HepG2 (cell line): ENCODE data around the gene PTX4. TPM values are rescaled to one million over a fixed set of nuclear protein-coding genes. Genes with fewer than 3 reads are reported as not detected.

Source experiments
- RFXANK ChIP-seq: IDR thresholded peaks from 2 replicates; pipeline ENCODE4 v1.6.1; 2016
- polyA plus RNA-seq, 8 experiments: library from polyadenylated mRNA; depleted of rRNA in 3 of 8; stranded (reverse) in 7 of 8; unstranded in 1 of 8; fragments of >200 nt; fragmentation: Illumina TruSeq in 4 of 8; extraction: Trizol in 4 of 8; gene quantifications; 2 replicates each; pipeline versions ENCODE4 v1.2.1 to v1.2.3, GENCODE V29; 2011 to 2016; ENCODE audit warnings: low read depth in 4 of 8, missing spikeins in 1 of 8, mixed read lengths in 1 of 8; ENCODE audit not compliant: insufficient read depth in 1 of 8
- total RNA-seq, 5 experiments: library from RNA; depleted of rRNA; stranded (reverse); fragments of >200 nt; fragmentation: Illumina TruSeq; extraction: Trizol; gene quantifications; 2 replicates each; pipeline ENCODE4 v1.2.3, GENCODE V29; 2016; ENCODE audit warnings: low read depth in 1 of 5
- TF ChIP-seq, protein P1 (sequence below): sonication (generic); formaldehyde crosslinking; IDR thresholded peaks from 2 replicates; pipeline ENCODE4 v1.5.0; 2020; ENCODE audit warnings: mild to moderate bottlenecking, missing genetic modification reagents
- TF ChIP-seq, protein P2 (sequence below): sonication (generic); formaldehyde crosslinking; IDR thresholded peaks from 2 replicates; pipeline ENCODE4; 2020; ENCODE audit warnings: missing genetic modification reagents, mild to moderate bottlenecking, borderline replicate concordance
- TF ChIP-seq, protein P3 (sequence below): sonication (generic); formaldehyde crosslinking; IDR thresholded peaks from 2 replicates; pipeline ENCODE4 v1.4.0; 2020; ENCODE audit warnings: mild to moderate bottlenecking, missing genetic modification reagents
- TF ChIP-seq, protein P4 (sequence below): sonication (generic); formaldehyde crosslinking; conservative IDR thresholded peaks from 2 replicates; pipeline ENCODE4 v1.8.0; 2022; ENCODE audit warnings: missing genetic modification reagents

PTX4 gene
- total and polyA plus RNA-seq, 2 of the 13 experiments (the other 11 are each of a cell fraction or from before 2014, with no cell fraction given) = 0.04 TPM; not detected in 1

DNA sequence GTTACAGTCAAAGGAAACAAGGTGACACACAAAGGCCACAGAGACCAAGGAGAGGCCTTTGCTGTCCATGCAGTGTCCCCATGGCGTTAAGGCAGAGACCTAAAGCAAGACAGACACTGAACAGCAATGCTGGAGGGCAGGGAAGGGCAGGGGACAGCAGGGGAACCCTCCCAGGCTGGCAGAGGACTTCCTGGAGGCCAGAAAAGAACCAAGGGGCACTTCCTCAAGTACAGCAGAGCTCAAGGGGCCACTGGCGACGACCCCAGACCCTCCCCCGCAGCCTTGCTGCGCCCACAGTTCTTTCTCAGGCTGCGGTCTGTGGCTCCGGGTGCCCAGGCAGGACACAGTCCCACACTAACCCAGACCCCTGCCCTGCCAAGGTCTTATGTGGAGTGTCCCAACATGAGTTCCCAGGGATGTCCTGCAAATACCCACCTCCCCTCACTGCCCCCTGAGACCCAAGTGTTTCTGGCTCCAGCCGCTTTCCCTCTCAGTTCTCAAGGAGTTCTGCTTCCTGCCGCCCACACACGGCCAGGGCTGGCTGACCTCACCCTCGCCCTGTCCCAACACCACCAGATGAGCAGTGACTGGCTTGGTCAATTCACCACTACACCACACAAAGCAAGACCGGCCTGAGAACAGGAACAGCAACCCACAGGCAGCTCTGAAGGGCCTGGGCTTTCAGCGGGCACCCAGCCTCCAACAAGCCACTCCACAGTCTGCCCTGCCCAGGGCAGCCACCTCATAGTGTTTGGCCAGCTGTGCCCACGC lies 18.1 kb downstream of the PTX4 start (continued):
- TF ChIP-seq, protein P1, sequence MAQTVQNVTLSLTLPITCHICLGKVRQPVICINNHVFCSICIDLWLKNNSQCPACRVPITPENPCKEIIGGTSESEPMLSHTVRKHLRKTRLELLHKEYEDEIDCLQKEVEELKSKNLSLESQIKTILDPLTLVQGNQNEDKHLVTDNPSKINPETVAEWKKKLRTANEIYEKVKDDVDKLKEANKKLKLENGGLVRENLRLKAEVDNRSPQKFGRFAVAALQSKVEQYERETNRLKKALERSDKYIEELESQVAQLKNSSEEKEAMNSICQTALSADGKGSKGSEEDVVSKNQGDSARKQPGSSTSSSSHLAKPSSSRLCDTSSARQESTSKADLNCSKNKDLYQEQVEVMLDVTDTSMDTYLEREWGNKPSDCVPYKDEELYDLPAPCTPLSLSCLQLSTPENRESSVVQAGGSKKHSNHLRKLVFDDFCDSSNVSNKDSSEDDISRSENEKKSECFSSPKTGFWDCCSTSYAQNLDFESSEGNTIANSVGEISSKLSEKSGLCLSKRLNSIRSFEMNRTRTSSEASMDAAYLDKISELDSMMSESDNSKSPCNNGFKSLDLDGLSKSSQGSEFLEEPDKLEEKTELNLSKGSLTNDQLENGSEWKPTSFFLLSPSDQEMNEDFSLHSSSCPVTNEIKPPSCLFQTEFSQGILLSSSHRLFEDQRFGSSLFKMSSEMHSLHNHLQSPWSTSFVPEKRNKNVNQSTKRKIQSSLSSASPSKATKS = no peak
- TF ChIP-seq, protein P2, sequence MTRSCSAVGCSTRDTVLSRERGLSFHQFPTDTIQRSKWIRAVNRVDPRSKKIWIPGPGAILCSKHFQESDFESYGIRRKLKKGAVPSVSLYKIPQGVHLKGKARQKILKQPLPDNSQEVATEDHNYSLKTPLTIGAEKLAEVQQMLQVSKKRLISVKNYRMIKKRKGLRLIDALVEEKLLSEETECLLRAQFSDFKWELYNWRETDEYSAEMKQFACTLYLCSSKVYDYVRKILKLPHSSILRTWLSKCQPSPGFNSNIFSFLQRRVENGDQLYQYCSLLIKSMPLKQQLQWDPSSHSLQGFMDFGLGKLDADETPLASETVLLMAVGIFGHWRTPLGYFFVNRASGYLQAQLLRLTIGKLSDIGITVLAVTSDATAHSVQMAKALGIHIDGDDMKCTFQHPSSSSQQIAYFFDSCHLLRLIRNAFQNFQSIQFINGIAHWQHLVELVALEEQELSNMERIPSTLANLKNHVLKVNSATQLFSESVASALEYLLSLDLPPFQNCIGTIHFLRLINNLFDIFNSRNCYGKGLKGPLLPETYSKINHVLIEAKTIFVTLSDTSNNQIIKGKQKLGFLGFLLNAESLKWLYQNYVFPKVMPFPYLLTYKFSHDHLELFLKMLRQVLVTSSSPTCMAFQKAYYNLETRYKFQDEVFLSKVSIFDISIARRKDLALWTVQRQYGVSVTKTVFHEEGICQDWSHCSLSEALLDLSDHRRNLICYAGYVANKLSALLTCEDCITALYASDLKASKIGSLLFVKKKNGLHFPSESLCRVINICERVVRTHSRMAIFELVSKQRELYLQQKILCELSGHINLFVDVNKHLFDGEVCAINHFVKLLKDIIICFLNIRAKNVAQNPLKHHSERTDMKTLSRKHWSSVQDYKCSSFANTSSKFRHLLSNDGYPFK = no peak
- TF ChIP-seq, protein P3, sequence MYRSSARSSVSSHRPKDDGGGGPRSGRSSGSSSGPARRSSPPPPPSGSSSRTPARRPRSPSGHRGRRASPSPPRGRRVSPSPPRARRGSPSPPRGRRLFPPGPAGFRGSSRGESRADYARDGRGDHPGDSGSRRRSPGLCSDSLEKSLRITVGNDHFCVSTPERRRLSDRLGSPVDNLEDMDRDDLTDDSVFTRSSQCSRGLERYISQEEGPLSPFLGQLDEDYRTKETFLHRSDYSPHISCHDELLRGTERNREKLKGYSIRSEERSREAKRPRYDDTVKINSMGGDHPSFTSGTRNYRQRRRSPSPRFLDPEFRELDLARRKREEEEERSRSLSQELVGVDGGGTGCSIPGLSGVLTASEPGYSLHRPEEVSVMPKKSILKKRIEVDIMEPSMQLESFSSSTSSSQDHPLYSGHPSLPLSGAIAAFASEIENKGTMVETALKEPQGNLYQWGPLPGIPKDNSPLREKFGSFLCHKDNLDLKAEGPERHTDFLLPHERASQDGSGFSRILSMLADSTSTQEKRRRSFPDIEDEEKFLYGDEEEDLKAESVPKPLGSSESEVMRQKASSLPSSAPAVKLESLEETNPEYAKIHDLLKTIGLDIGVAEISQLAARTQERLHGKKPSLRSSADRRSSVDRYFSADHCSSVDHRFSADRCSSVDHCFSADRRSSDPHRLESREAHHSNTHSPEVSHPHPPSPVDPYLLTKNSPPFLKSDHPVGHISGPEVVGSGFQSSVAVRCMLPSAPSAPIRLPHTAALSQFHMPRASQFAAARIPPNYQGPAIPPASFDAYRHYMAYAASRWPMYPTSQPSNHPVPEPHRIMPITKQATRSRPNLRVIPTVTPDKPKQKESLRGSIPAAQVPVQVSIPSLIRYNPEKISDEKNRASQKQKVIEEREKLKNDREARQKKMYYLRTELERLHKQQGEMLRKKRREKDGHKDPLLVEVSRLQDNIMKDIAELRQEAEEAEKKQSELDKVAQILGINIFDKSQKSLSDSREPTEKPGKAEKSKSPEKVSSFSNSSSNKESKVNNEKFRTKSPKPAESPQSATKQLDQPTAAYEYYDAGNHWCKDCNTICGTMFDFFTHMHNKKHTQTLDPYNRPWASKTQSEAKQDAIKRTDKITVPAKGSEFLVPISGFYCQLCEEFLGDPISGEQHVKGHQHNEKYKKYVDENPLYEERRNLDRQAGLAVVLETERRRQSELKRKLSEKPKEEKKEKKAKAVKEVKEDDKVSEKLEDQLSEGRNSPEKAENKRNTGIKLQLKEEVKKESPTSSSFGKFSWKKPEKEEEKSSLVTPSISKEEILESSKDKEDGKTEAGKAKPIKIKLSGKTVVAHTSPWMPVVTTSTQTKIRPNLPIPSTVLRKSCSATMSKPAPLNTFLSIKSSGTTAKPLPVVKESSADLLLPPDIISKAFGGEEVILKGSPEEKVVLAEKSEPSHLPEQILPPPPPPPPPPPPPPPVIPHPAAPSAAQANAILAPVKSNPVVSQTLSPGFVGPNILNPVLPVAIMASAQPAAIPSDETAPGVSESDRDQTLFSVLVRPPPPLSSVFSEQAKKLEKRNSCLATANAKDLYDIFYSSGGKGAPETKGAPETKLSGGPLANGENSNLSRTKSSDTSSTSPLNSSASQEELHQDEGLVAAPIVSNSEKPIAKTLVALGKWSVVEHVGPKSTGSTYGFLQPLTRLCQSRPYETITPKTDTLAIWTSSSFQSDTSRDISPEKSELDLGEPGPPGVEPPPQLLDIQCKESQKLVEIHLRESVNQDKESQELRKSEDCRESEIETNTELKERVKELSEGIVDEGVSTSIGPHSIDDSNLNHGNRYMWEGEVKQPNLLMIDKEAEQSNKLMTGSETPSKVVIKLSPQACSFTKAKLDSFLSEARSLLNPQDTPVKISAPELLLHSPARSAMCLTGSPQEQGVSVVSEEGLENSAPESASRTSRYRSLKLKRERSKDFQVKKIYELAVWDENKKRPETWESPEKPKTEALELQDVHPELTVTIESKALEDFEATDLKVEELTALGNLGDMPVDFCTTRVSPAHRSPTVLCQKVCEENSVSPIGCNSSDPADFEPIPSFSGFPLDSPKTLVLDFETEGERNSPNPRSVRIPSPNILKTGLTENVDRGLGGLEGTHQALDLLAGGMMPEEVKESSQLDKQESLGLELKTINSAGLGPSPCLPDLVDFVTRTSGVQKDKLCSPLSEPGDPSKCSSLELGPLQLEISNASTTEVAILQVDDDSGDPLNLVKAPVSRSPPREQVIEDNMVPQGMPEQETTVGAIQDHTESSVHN (CRISPR knock-in tag) = no peak
- no peak for TF ChIP-seq RFXANK (CRISPR knock-in tag)
- TF ChIP-seq, protein P4, sequence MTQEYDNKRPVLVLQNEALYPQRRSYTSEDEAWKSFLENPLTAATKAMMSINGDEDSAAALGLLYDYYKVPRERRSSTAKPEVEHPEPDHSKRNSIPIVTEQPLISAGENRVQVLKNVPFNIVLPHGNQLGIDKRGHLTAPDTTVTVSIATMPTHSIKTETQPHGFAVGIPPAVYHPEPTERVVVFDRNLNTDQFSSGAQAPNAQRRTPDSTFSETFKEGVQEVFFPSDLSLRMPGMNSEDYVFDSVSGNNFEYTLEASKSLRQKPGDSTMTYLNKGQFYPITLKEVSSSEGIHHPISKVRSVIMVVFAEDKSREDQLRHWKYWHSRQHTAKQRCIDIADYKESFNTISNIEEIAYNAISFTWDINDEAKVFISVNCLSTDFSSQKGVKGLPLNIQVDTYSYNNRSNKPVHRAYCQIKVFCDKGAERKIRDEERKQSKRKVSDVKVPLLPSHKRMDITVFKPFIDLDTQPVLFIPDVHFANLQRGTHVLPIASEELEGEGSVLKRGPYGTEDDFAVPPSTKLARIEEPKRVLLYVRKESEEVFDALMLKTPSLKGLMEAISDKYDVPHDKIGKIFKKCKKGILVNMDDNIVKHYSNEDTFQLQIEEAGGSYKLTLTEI (CRISPR knock-in tag) = no peak
